HUES6 (cell line): ENCODE results near the gene RNU6-7.
A peak's percentile ranks its signal among the peaks of the same experiment; 100 is the strongest.

ENCODE experiments used
- H3K27ac ChIP-seq: 2 replicates; pipeline ENCODE4 v1.7.0; 2013; ENCODE audit warnings: low read depth, mild to moderate bottlenecking, low read length, inconsistent platforms
- H3K27me3 ChIP-seq: 2 replicates; pipeline ENCODE4 v1.6.1; 2013; ENCODE audit warnings: low read length; ENCODE audit not compliant: control insufficient read depth, insufficient read depth
- H3K36me3 ChIP-seq: 2 replicates; pipeline ENCODE4 v1.6.1; 2013; ENCODE audit warnings: low read length; ENCODE audit not compliant: control insufficient read depth, insufficient read depth
- H3K4me1 ChIP-seq: 2 replicates; pipeline ENCODE4 v1.6.1; 2013; ENCODE audit warnings: low read length; ENCODE audit not compliant: control insufficient read depth, insufficient read depth
- H3K4me3 ChIP-seq: 2 replicates; pipeline ENCODE4 v1.5.1; 2013; ENCODE audit warnings: low read depth, low read length
- H3K9ac ChIP-seq: one replicate; pipeline ENCODE4 v1.6.1; 2013; ENCODE audit warnings: mild to moderate bottlenecking, low read length
- H3K9me3 ChIP-seq: 2 replicates; pipeline ENCODE4 v1.6.1; 2013; ENCODE audit warnings: low read depth, low read length; ENCODE audit not compliant: control insufficient read depth, insufficient read depth

RNU6-7 gene

DNA sequence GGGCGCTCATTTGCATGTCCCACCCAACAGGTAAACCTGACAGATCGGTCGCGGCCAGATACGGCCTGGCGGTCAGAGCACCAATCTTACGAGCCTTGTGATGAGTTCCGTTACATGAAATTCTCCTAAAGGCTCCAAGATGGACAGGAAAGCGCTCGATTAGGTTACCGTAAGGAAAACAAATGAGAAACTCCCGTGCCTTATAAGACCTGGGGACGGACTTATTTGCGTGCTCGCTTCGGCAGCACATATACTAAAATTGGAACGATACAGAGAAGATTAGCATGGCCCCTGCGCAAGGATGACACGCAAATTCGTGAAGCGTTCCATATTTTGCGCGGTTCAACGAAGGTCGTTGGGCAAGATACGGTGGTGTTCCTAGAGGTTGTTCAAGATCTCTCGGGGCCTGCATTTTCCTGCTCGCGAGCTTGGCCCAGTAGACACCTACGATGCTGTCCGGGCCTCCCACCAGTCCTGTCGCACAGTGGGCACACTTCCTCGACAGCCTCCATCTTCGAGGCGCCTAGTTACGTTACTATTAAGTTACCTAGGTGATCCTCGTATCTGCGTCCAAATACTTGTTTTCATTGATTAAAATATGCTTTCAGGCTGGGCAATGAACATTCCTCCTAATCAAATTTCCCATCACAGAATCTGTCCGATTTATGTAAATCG lies at the start of gene RNU6-7:
Gene RNU6-7, plus strand, starts transcription at position 230 of the 675 bp plus-strand sequence.
- Histone ChIP-seq H3K27ac (peak within 1 kb of the TSS; percentile 71; the same call in 1 of the 2 replicates), H3K9me3 (no peaks in the 10 kb centered on the region), H3K4me3 (peak within 1 kb of the TSS; percentile 73), H3K9ac (peak within 1 kb of the TSS; percentile 99), H3K4me1 (peaks cover 4% of the 10 kb centered on the region; the same call in 1 of the 2 replicates), H3K36me3 (no peaks in the 10 kb centered on the region), H3K27me3 (0 out of 2 replicates have a peak, but pooled peaks cover 4% of the 10 kb centered on the region)

DNA sequence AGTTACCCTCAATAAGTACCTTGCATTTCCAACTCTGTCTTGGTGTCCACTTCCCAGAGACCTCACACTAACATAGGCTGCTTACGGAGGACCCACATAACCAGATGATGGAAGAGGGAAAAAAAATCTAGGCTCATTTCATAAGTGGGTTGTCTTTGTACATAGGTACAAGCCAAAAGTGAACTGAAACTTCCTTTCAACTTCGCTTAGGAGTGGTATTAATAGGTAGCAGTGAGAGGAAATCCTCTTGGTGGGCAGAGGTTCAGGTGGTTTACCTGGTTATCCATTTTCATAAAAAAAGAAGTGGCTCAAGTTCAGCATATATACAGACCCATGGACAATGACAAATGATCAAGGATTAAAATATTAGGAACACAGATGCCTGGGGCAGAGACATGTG lies 35.8 kb upstream of the RNU6-7 start:
- Histone ChIP-seq H3K9me3 (no peaks in the 10 kb centered on the region), H3K9ac (no peak overlapping the region), H3K27ac (no peak overlapping the region), H3K4me3 (no peak overlapping the region), H3K4me1 (no peaks in the 10 kb centered on the region), H3K27me3 (no peaks in the 10 kb centered on the region), H3K36me3 (no peaks in the 10 kb centered on the region)

DNA sequence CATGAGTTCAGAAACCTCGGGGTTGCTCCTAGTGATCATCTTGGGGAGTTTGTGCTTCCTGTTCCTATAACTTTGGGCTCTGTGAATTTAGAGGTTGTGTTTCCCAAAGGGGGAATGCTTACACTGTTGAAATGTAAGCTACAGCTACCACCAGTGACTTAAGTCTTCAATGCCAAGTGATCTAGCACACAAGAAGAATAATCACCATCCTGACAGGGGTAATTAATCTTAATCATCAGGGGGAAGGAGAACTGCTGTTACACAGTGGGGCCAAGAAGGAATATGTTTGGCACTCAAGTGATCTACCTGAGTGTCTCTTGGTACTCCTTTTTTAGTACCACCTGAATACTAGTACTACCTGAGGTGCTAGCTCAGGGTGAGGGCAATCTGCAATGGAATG lies 34.9 kb upstream of the RNU6-7 start:
- Histone ChIP-seq H3K9ac (no peak overlapping the region), H3K27ac (no peak overlapping the region), H3K4me1 (no peaks in the 10 kb centered on the region), H3K27me3 (no peaks in the 10 kb centered on the region), H3K4me3 (no peak overlapping the region), H3K9me3 (no peaks in the 10 kb centered on the region), H3K36me3 (no peaks in the 10 kb centered on the region)

DNA sequence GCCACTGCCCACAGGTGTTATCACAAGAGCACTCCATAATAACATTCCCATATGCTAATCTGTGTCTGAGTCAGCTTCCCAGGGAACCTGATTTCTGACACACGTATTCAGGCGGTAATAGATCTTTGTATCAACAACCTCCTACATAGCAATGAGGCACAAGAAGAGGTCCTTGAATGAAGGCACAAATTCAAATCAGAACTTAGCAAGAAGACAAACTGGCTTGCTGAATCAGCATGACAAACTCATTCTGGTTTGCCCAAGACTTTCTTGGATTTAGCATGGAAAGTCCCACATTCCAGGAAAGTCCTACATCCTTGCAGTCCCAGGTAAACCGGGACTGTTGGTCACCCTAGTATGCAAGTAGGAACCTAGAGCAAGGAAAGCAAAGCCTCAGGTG lies 33.9 kb upstream of the RNU6-7 start:
- H3K9me3 ChIP-seq: no peaks in the 10 kb centered on the region
- H3K9ac ChIP-seq: no peak overlapping the region
- no peaks in the 10 kb centered on the region for H3K4me1 ChIP-seq
- H3K27ac ChIP-seq: no peak overlapping the region
- H3K36me3 ChIP-seq: no peaks in the 10 kb centered on the region
- H3K4me3 ChIP-seq: no peak overlapping the region
- no peaks in the 10 kb centered on the region for H3K27me3 ChIP-seq

DNA sequence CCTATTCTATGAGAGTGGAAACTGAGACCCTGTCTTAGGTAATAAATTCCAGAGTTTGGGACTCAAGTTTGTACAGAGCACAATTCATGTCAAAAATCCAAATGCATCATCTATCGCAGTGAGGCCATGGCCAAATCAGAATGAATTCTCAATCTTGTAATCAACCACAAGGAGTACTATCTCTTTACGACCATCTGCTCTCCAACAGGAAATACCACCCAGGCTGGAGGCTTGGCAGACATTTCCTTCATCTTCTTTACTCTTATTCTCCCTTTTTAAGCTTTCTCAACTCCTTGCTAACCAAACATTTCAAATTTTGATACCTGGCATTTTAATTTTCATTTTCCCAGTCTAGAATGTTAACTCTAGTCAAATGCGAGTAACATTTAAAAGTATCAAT lies 32.7 kb upstream of the RNU6-7 start:
- H3K9ac ChIP-seq: no peak overlapping the region
- no peaks in the 10 kb centered on the region for H3K36me3 ChIP-seq
- no peaks in the 10 kb centered on the region for H3K27me3 ChIP-seq
- H3K4me3 ChIP-seq: no peak overlapping the region
- no peak overlapping the region for H3K27ac ChIP-seq
- no peaks in the 10 kb centered on the region for H3K4me1 ChIP-seq
- H3K9me3 ChIP-seq: no peaks in the 10 kb centered on the region

DNA sequence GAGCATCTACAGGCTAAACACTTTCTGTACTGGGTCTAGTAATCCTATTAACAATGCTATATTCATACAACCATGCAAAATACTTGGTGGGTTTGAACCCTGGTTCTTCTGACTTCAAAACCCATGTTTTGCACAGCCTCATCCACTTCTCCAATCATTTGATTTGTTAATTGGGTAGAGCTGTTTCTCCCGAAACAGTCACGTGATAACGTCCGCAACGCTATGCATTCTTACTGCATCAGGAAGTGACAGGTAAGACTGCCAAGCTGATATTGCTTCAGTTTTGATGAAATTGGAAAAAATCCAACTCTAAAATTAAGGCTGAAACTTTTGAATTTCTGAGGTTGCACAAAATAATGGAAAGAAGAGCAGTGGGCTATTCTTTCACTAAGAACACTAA lies 30.4 kb upstream of the RNU6-7 start:
- no peak overlapping the region for H3K27ac ChIP-seq

DNA sequence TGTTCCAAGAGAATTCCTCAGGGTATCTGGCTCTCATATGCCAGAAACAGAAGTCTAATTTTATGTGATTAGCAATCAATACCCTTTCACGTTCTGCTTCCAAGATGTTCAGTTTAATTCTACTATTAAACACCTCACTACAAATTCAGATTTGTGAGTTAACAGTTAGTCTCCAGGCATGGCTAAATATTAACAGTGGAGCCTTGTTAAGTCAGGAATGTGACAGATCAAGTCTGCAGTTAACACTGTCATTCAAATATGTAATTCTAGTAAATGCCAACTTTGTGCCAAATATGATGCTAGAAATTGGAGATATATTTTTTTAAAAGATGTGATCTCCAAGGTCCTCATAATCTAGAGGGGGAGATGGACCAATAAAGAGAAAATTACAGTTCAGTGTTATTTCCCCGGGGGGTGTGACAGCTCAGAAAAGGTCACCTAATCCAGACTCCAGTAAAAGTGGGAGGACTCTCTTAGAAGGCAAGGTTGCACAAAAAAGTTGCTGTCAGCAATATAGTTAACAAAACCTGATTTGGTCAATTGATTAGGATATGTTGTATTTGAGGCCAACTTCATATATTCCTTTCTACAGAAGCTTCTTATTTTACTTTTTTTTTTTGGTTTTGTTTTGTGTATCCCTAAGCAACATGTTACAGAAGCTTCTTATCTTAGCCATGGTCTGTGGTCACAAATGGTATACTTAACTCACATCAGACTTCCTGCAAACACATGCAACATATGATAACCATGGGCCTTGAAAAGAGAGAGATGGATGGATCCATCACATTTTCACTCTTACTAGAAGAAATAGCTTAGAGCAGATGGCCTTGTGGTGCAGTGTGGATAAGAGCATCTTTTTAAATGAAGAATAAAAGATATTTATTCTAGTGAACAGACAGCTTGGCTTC lies 18.4 kb upstream of the RNU6-7 start:
- H3K9ac ChIP-seq: no peak overlapping the region
- H3K27ac ChIP-seq: no peak overlapping the region
- H3K27me3 ChIP-seq: no peaks in the 10 kb centered on the region
- H3K4me3 ChIP-seq: no peak overlapping the region
- H3K9me3 ChIP-seq: peaks cover 10% of the 10 kb centered on the region
- no peaks in the 10 kb centered on the region for H3K36me3 ChIP-seq
- H3K4me1 ChIP-seq: no peaks in the 10 kb centered on the region

More for the DNA sequence above, 30.4 kb upstream of the RNU6-7 start:
- H3K4me1 ChIP-seq: no peaks in the 10 kb centered on the region
- H3K9ac ChIP-seq: no peak overlapping the region
- H3K4me3 ChIP-seq: no peak overlapping the region
- H3K36me3 ChIP-seq: no peaks in the 10 kb centered on the region
- H3K9me3 ChIP-seq: no peaks in the 10 kb centered on the region
- no peaks in the 10 kb centered on the region for H3K27me3 ChIP-seq

DNA sequence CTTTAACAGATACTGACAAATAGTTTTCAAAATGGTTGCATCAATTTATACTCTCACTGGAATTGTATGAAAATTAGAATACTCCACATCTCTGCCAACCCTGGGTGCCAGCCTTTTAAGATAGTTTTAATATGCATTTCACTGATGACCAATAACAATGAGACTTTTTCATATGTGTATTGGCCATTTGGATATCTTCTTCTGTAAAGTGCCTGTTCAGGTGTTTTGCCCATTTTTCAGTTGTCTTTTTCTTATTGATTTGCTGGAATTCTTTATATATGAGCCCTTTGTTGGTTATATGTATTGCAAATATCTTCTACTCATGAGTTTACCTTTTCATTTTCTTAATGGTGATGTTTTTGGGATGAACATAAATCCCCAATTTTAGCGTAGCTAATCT lies 16.7 kb upstream of the RNU6-7 start:
- no peak overlapping the region for H3K4me3 ChIP-seq
- no peaks in the 10 kb centered on the region for H3K36me3 ChIP-seq
- H3K27ac ChIP-seq: no peak overlapping the region
- peaks cover 6% of the 10 kb centered on the region for H3K9me3 ChIP-seq
- no peaks in the 10 kb centered on the region for H3K4me1 ChIP-seq
- no peak overlapping the region for H3K9ac ChIP-seq
- H3K27me3 ChIP-seq: no peaks in the 10 kb centered on the region

DNA sequence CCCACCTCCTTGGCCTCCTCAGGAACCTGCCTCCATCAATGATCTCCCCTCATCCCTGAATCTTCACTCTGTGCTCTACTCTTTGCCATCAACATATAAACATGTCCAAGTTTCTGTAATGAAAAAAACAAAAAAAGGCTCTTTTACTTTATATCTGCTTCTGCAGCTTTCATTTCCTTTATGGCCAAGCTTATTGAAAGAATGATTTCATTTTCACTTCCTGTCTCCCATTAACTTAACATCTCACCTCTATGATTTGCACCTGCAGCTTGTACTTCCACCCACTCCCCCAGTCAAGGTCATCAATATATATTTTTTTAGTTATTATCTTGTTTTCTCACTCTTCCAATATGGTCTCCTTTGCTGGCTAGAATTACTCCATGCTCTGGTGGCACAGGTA lies 15.6 kb upstream of the RNU6-7 start:
- Histone ChIP-seq H3K9me3 (peaks cover 6% of the 10 kb centered on the region), H3K36me3 (no peaks in the 10 kb centered on the region), H3K27ac (no peak overlapping the region), H3K9ac (no peak overlapping the region), H3K4me3 (no peak overlapping the region), H3K27me3 (no peaks in the 10 kb centered on the region), H3K4me1 (no peaks in the 10 kb centered on the region)

DNA sequence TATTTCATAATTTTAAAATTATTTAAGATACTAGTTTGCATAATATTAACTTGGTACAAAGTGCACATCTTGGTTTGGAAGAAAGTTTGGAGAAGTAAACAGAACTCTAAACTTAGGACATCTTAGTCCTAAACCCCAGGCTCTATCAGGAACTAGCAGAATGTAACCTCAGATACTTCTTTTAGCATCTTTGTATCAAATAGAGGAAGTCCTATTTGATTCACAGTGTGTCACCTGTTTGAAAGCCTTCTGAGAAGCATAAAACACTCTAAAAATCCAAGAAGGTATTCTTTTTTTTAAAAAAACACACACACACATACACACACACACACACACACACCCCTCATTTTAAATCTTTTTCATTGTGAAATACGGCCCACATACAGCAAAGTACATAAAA lies 12.0 kb upstream of the RNU6-7 start:
- Histone ChIP-seq H3K9me3 (peaks cover 4% of the 10 kb centered on the region; the same call in 1 of the 2 replicates), H3K27ac (no peak overlapping the region), H3K9ac (no peak overlapping the region), H3K4me1 (no peaks in the 10 kb centered on the region), H3K27me3 (no peaks in the 10 kb centered on the region), H3K4me3 (no peak overlapping the region), H3K36me3 (no peaks in the 10 kb centered on the region)

DNA sequence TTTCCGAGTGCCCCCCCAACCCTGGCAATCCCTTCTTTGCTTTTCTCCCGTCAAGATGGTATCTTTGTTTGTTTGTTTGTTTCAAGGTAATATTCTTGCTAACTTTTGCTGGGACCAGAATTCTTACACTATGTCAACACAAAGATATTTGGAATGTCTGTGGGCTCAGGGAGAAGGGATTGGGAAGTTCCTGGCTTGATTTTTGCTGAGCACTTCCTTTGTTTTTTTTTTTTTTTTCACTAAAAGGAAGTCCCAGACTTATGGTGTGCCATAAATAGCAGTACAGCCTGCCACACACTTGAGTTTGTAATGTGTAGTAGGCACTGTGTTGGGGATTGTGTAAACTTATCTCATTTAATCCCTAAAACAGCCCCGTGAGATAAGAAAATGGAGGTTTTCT lies 11.2 kb upstream of the RNU6-7 start:
- Histone ChIP-seq H3K27ac (no peak overlapping the region), H3K4me3 (no peak overlapping the region), H3K27me3 (no peaks in the 10 kb centered on the region), H3K9ac (no peak overlapping the region), H3K4me1 (no peaks in the 10 kb centered on the region), H3K9me3 (no peaks in the 10 kb centered on the region), H3K36me3 (no peaks in the 10 kb centered on the region)
